ENCODE measurements around the gene C1QL3.
A peak's percentile ranks its signal among the peaks of the same experiment; 100 is the strongest.

C1QL3 gene

GRCh38 chr10:16521311-16522016, at the start of gene C1QL3:
TSS of gene C1QL3 (minus strand) at chr10:16521879. CDS start at chr10:16521065, 814 bp downstream.
- peak; percentile 14 for DNase-seq (ENCODE audit: low read depth)

DNA sequence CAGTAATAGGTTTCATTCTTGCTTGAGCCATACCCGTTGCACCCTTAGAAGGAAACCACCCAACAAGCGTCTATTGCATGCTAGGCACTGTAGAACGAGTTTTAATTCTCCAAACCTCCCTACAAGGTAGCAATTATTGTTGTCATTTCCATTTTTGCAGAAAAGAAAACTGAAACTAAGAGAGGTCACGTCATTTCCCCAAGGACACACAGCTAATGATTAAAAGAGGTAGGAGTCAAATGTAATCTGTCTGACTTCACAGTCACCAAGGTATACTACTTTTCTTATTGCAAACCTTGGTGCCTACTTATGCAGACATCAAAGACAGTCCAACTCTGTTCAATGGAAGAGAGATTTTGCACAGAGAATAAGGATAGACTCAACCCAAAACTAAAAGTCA, 49.1 kb upstream of the C1QL3 start:
- no peak for DNase-seq (ENCODE audit: low read depth)

- DNase-seq (ENCODE audit: low read depth), result no peak
Measured at GRCh38 chr10:16566202-16566805, 44.6 kb upstream of the C1QL3 start.

GRCh38 chr10:16565604-16566003, 43.9 kb upstream of the C1QL3 start:
- no peak for DNase-seq (ENCODE audit: low read depth)

- DNase-seq (ENCODE audit: low read depth), result no peak
Measured at GRCh38 chr10:16562891-16563290, 41.2 kb upstream of the C1QL3 start.

- DNase-seq (ENCODE audit: low read depth), result no peak
Measured at GRCh38 chr10:16559236-16559773, 37.6 kb upstream of the C1QL3 start.

DNA sequence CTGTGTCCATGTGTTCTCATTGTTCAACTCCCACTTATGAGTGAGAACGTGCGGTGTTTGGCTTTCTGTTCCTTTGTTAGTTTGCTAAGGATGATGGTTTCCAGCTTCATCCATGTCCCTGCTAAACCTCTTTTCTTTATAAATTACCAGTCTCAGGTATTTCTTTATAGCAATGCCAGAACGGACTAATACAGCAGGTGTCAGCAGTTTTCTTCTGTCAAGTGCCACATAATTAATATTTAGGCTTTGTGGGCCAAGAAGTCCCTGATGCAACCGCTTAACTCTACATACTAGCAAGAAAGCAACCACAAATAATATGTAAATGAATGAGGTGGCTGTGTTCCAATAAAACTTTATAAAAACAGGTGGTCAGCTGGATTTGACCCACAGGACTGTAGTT, 26.3 kb upstream of the C1QL3 start:
- DNase-seq (ENCODE audit: low read depth), result no peak

- no peak for DNase-seq (ENCODE audit: low read depth)
Measured at GRCh38 chr10:16545116-16545736, 23.5 kb upstream of the C1QL3 start.

DNA sequence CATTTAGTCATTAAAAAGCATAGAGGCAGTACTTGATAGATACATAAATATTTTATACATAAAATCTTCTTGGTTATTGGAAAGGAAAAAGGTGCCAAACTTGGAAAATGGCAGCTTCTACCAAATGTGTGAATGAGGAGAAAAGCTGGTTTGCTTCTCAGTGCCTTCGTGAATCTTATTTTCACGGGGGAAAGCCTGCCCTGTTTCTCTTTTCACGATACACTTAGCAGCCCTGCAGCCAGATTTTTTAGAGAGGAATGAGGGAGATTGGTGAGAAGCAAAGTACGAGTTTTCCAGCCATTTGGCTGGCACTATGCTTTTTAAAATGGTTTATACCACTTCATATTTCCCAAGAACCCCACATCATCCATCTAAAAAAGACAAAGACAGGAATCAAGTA, 22.9 kb upstream of the C1QL3 start:
- no peak for DNase-seq (ENCODE audit: low read depth)

GRCh38 chr10:16544099-16544498, 22.4 kb upstream of the C1QL3 start:
- no peak for DNase-seq (ENCODE audit: low read depth)

GRCh38 chr10:16536155-16536554, 14.5 kb upstream of the C1QL3 start:
- no peak for DNase-seq (ENCODE audit: low read depth)

DNA sequence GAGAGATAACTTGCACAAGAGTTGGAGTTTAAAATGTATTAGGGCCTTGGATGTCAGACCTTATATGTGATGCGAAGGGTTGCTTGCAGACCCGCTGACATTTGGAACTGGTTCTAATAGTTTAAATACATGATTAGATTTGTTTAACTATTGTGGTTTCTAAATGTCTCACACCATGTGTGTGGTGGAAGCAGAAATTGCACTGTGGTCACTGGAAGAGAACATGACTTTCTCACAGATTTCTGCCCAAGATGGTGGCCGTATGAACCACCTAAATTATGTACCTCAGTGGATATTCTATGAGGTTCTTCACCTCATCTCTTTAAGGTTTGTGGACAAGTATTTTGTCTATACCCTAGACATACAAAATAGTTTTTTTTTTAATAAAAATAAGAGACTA, 8.2 kb upstream of the C1QL3 start:
- no peak for DNase-seq (ENCODE audit: low read depth)

DNA sequence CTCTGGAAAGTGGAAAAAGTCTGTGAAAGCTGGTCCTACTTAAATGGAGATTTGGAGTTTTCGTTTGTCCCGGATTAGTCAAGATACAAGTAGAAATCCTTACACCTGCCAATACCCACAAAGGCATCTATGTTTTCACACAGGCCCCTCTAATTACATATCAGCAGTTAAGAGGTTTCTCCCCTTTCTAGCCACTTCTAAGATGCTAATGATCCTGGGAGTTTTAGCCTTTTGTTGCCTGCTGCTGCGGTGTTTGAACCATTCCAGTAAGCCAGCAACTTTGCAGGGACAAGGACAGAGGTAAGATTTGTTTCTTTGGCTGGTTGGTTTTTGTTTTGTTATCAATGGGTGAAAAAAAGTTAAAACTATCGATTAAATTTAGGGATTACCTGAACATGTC, 5.8 kb upstream of the C1QL3 start:
- DNase-seq (ENCODE audit: low read depth), result no peak

DNA sequence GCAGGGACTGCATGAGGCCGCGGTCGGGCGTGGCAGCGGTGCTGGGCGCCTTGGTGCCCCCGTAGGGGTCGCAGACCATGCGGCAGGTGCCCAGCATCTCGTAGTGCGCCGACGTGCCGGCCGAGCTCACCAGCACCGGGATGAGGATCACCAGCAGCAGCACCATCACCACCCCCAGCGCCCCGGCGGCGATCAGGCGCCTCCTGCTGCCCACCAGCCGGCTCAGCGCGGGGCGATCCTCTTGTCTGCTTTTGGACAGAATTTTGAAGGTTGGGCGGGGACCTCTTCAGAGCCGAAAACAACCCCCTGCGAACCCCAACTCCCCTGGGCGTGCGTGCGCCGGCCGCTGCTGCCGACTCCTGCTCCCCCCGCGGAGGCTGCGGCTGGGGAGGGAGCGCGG, 779 bp downstream of the C1QL3 start:
- DNase-seq (ENCODE audit: low read depth), result peak; percentile 48

GRCh38 chr10:16519908-16520861, 1.5 kb downstream of the C1QL3 start:
- DNase-seq (ENCODE audit: low read depth), result peak; percentile 3

- DNase-seq (ENCODE audit: low read depth), result no peak
Measured at GRCh38 chr10:16519250-16519907, 2.3 kb downstream of the C1QL3 start.

- no peak for DNase-seq (ENCODE audit: low read depth)
Measured at GRCh38 chr10:16518822-16519221, 2.9 kb downstream of the C1QL3 start.

DNA sequence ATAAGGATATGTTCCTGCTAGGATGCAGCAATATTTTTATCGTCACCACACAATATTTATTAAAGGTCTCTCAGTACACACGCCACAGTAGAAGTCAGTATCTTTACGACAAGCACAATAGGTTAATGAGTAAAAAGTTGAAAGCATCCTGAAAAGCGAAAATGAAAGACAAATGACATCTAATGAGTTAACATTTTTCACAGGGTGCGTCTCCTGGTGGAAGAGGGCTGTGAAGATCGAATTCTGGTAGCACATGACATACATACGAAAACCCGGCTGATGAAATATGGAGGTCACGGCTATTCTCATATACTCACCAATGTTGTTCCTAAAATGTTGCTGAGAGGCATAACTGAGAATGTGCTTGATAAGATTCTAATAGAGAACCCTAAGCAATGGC, 10.8 kb downstream of the C1QL3 start:
- no peak for DNase-seq (ENCODE audit: low read depth)

DNA sequence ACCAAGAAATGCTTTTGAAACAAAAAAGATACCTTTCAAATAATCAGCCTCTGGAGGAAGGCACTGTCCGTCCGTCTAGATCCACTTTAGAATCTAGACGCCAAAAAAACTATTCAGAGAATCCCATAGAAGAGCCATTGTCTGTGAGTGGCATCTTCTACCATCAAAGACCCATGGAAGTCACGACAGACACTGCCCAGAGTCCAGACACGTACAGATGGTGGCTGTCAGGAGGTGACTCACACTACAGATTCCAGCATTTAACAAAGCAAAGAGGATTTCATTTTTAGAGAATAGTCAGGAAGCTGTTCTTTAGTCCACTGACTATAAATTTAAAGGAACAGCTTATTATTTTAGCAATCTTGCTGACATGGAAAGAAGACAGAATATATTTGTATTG, 11.7 kb downstream of the C1QL3 start:
- DNase-seq (ENCODE audit: low read depth), result no peak

DNA sequence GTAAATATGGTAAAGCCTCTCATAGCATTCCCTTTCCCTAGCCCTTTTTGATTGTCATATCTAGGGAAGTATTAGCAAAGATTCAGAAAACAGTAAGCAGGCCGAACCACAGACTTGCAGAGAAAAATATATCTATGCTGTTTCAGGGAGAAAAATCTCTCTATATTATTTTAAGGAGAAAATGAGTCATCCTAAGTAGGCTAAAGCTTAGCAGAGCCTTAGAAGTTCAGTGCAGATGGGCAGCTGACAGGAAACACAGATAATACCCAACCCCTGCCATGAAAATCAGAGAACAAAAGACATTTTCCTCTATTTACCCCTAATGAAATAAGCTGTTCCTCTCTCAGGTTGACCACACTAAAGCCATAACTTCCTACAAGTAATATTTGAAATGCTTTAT, 16.5 kb downstream of the C1QL3 start:
- no peak for DNase-seq (ENCODE audit: low read depth)

- no peak for DNase-seq (ENCODE audit: low read depth)
Measured at GRCh38 chr10:16497911-16498310, 23.8 kb downstream of the C1QL3 start.

Data from activated T-cell treated with anti-CD3 and anti-CD28 coated beads for 48 hours (primary cell).